TTC549 (cell line): Measurements from ENCODE around the gene RIOK2.
A peak's percentile ranks its signal among the peaks of the same experiment; 100 is the strongest.
"Not testable (repeated sequence)": the region's sequence is repeated elsewhere in the genome, so short reads cannot be mapped to it uniquely, and the experiment has no call there.

ENCODE experiments used
- FAIRE-seq: peaks from 2 replicates; lab custom pipeline; 2012; peaks lifted over from hg19 to GRCh38; lab: Jason Lieb, UNC

The RIOK2 gene

GRCh38 chr5:97165726-97166125, 17.3 kb downstream of the RIOK2 start:
- no peak for FAIRE-seq

- no peak for FAIRE-seq
Observed at GRCh38 chr5:97164846-97165245, 18.2 kb downstream of the RIOK2 start.

GRCh38 chr5:97163790-97164285, 19.2 kb downstream of the RIOK2 start:
- FAIRE-seq = no peak

- FAIRE-seq = peak; percentile 88
Observed at GRCh38 chr5:97163360-97163764, 19.7 kb downstream of the RIOK2 start.

- peak; percentile 53 for FAIRE-seq
Observed at GRCh38 chr5:97162045-97162444, 21.0 kb downstream of the RIOK2 start.

GRCh38 chr5:97157689-97158088, 25.4 kb downstream of the RIOK2 start:
- no peak for FAIRE-seq

GRCh38 chr5:97151370-97151769, 31.7 kb downstream of the RIOK2 start:
- FAIRE-seq = no peak

GRCh38 chr5:97150401-97150800, 32.6 kb downstream of the RIOK2 start:
- FAIRE-seq = no peak

GRCh38 chr5:97149709-97150108, 33.3 kb downstream of the RIOK2 start:
- FAIRE-seq = no peak

- FAIRE-seq = no peak
Observed at GRCh38 chr5:97148288-97148687, 34.8 kb downstream of the RIOK2 start.

- FAIRE-seq = no peak
Observed at GRCh38 chr5:97143704-97144103, 39.3 kb downstream of the RIOK2 start.

GRCh38 chr5:97142521-97143254, 40.4 kb downstream of the RIOK2 start, which contains the start of gene LIX1:
LIX1 (minus strand) TSS chr5:97142611; CDS start chr5:97142576, 35 bp downstream.
- no peak for FAIRE-seq

- no peak for FAIRE-seq
Observed at GRCh38 chr5:97141539-97141938, 41.5 kb downstream of the RIOK2 start.

GRCh38 chr5:97141031-97141430, 42.0 kb downstream of the RIOK2 start:
- no peak for FAIRE-seq

GRCh38 chr5:97140250-97140649, 42.8 kb downstream of the RIOK2 start:
- FAIRE-seq = not testable (repeated sequence)

- no peak for FAIRE-seq
Observed at GRCh38 chr5:97136475-97136874, 46.6 kb downstream of the RIOK2 start.

GRCh38 chr5:97135868-97136267, 47.2 kb downstream of the RIOK2 start:
- FAIRE-seq = no peak

- FAIRE-seq = no peak
Observed at GRCh38 chr5:97134634-97135033, 48.4 kb downstream of the RIOK2 start.

- FAIRE-seq = no peak
Observed at GRCh38 chr5:97133101-97133500, 49.9 kb downstream of the RIOK2 start.

GRCh38 chr5:97131921-97132320, 51.1 kb downstream of the RIOK2 start:
- FAIRE-seq = no peak

GRCh38 chr5:97131139-97131710, 51.8 kb downstream of the RIOK2 start:
- FAIRE-seq = no peak

GRCh38 chr5:97127727-97128126, 55.3 kb downstream of the RIOK2 start:
- FAIRE-seq = no peak

GRCh38 chr5:97125125-97125683, 57.8 kb downstream of the RIOK2 start:
- FAIRE-seq = no peak

- FAIRE-seq = no peak
Observed at GRCh38 chr5:97124335-97124734, 58.7 kb downstream of the RIOK2 start.
